Right lobe of liver (tissue), 6 donors: ENCODE results near the gene USP6NL. TPM values are rescaled to one million over a fixed set of nuclear protein-coding genes. Genes with fewer than 3 reads are reported as not detected.
"Not testable (repeated sequence)": the region's sequence is repeated elsewhere in the genome, so short reads cannot be mapped to it uniquely, and the experiment has no call there.

Experiments
- ATAC-seq, 4 donors: fragments of 200-7000 bp; cut with Tn5 transposase; one replicate each; pipeline ENCODE4 v1.9.1; 2020; ENCODE audit warnings: mild to moderate bottlenecking in 4 of 4, moderate library complexity in 4 of 4
- DNase-seq, 3 donors: peaks; one replicate each; pipeline ENCODE4 v3.0.0-alpha.2; 2020
- H3K27ac ChIP-seq, 3 donors: fragments of 200-600 bp; one replicate each; pipeline ENCODE4 v1.8.0; 2022
- H3K27me3 ChIP-seq, 2 donors: fragments of 200-600 bp; one replicate each; pipeline ENCODE4 v1.8.0; 2022
- H3K36me3 ChIP-seq, 4 donors: fragments of 200-600 bp; sonication (generic) in 1 of 4; one replicate each; pipeline versions ENCODE4 v1.5.1 to v1.8.0; 2017 to 2022; ENCODE audit warnings: control low read depth in 1 of 4
- H3K4me1 ChIP-seq, 4 donors: fragments of 200-600 bp; sonication (generic) in 1 of 4; one replicate each; pipeline versions ENCODE4 v1.5.1 to v1.8.0; 2017 to 2022; ENCODE audit warnings: control low read depth in 1 of 4
- H3K4me3 ChIP-seq, 3 donors: fragments of 200-600 bp; one replicate each; pipeline ENCODE4 v1.8.0; 2022
- H3K9me3 ChIP-seq, 4 donors: fragments of 200-600 bp; sonication (generic) in 1 of 4; one replicate each; pipeline versions ENCODE4 v1.5.1 to v1.8.0; 2017 to 2022; ENCODE audit warnings: control low read depth in 1 of 4
- CTCF ChIP-seq, 4 donors: fragments of 200-600 bp in 3 of 4; fragments of 450-650 bp in 1 of 4; IDR thresholded peaks; one replicate each; pipeline versions ENCODE4 v1.5.1 to v1.8.0; 2016 to 2022; ENCODE audit warnings: antibody characterized with exemption in 4 of 4, mild to moderate bottlenecking in 2 of 4
- POLR2A ChIP-seq: fragments of 450-650 bp; IDR thresholded peaks from one replicate; pipeline ENCODE4 v1.6.1; 2017; ENCODE audit warnings: antibody characterized with exemption, mild to moderate bottlenecking
- WGBS: methylation state at CpG from one replicate; pipeline ENCODE4 v1.1.6; 2018; ENCODE audit warnings: low coverage, low lambda C conversion rate; ENCODE audit not compliant: insufficient coverage; ENCODE audit errors: missing lambda C conversion rate; 5-methylcytosine and 5-hydroxymethylcytosine counted together
- intact Hi-C, 2 donors: fragments of 100-400 bp; cut with DNase I; formaldehyde crosslinking; loops; one replicate each; pipeline versions ENCODE4 v1.11.2 to v1.14.1; 2022
- total RNA-seq, 6 experiments: library from RNA; depleted of rRNA in 2 of 6; stranded (reverse); fragments of >200 nt in 2 of 6; fragmentation: NEBNext Ultra II Directional in 3 of 6; extraction: Animal tissue kit (Norgen Biotek cat#: 25700) in 3 of 6; gene quantifications; one replicate each; pipeline versions ENCODE4 v1.1.0 to v1.2.4, GENCODE V29; 2016 to 2023
- donor health status: DM: no; HTN: yes; CAD: no.
- donor health status: DM: no; HTN: no; CAD: no.
- donor health status: DM: no; HTN: no; CAD: no.
- donor health status: DM: no; HTN: yes; CAD: no.
- donor health status: DM: no; HTN: yes; CAD: no.

USP6NL gene
- total RNA-seq, 6 experiments from 2014 or later = 8.4 to 15.3 (median 11.5) TPM

DNA sequence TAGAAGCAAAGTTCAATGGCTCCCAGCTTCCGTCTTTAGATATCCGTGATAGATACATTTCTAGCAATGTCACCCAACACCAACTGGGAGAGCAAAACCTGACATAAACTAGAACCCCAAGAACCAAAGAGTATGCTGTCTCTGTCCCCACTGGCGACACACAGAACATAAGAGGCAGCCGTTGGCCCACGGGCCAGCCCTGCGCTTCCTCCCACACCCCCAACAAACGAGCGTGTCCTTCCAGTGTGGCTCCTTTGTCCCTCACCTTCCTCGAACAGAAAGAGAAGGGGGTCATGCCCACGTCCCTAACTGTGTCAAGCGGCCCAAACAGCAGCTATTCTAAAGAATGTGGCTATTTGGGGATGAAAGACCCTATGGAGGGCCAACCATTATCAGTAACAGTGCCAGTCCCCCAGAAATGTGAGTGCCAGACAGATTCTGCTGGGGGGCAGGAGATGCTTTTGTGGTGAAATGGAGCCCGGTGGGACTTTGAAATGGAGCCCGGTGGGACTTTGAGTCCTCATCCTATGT is 171.9 kb downstream of the USP6NL start:
- DNase-seq (peak in 1 of 3 donors; percentile 13), ATAC-seq (no peak)
- 59% methylated on average over 6 of the region's 13 CpGs for WGBS
- Histone ChIP-seq H3K27me3 (no peaks in the 10 kb centered on the region), H3K36me3 (no peaks in the 10 kb centered on the region), H3K27ac (no peak overlapping the region), H3K9me3 (no peaks in the 10 kb centered on the region), H3K4me3 (no peak overlapping the region), H3K4me1 (no peaks in the 10 kb centered on the region)
- TF ChIP-seq CTCF (IDR thresholded peaks at IDR 0.05) (no peak), POLR2A (no peak)
- intact Hi-C loops = no loop called here

DNA sequence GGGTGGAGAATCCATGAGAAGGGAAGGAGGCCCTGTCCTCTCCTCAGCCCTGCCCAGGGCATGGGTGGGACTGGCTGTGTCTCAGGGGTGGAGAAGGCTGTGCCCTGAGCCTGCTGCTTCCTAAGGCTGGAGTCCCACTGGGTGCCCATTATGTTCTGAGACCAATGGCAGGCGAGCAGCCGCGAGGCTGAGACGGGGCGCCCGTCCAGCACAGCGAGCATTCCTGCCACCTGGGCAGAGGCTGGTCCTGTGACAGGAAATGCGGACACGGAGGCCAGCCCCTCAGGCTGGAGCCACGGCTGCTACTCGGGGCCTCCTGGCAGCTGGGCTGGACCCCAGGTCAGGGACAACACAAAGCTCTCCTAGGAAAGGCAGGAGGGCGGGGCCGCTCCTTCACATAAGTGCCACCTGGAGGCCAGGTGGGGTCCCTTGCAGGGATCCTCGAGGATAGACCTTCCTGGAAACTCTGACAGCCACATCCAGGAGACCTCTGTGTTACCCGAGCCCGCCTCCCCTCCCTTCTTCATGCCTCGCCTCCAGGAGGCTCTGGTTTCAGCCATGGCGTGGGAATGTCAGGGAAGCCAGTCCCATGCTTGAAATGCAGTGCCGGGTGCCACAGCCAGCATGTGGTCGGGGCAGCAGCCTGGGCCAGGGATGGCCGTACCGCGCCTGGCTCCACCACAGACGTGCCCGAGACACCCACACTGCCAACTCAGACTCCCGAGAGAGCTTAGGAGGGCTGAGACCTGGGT is 173.9 kb downstream of the USP6NL start:
- ATAC-seq = peak in 1 of 4 donors; percentile 18
- no peaks in the 10 kb centered on the region for H3K9me3 ChIP-seq
- no peak overlapping the region for H3K27ac ChIP-seq
- H3K4me1 ChIP-seq = no peaks in the 10 kb centered on the region
- no peaks in the 10 kb centered on the region for H3K36me3 ChIP-seq
- TF ChIP-seq POLR2A (no peak), CTCF (IDR thresholded peaks at IDR 0.05) (no peak)
- intact Hi-C loops = no loop called here
- peak in 1 of 3 donors; percentile 32 for DNase-seq
- H3K4me3 ChIP-seq = no peak overlapping the region
- 87% methylated on average over 3 of the region's 26 CpGs for WGBS
- H3K27me3 ChIP-seq = no peaks in the 10 kb centered on the region

DNA sequence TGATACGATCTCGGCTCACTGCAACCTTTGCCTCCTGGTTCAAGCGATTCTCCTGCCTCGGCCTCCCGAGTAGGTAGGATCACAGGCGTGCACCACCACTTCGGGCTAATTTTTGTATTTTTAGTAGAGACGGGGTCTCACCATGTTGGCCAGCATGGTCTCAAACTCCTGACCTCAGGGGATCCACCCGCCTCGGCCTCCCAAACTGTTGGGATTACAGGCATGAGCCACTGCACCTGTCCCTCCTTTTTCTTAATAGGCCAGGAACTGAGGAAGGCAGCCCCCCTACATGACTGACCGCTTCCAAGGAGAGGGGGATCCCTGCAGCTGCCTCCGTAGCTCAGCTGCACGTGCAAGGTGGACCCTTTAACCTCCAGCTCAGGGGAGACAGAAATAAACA is 175.0 kb downstream of the USP6NL start:
- 69% methylated on average over 6 of the region's 13 CpGs for WGBS
- intact Hi-C loops, H3K27me3 ChIP-seq, H3K27ac ChIP-seq, H3K4me3 ChIP-seq, H3K36me3 ChIP-seq, H3K9me3 ChIP-seq, H3K4me1 ChIP-seq, ATAC-seq, DNase-seq: not testable (repeated sequence)

GRCh38 chr10:11435581-11435981 is 175.9 kb downstream of the USP6NL start:
- TF ChIP-seq CTCF (IDR thresholded peaks at IDR 0.05) (no peak), POLR2A (no peak)
- Histone ChIP-seq H3K27ac (no peak overlapping the region), H3K4me3 (no peak overlapping the region), H3K4me1 (no peaks in the 10 kb centered on the region), H3K36me3 (no peaks in the 10 kb centered on the region), H3K9me3 (no peaks in the 10 kb centered on the region), H3K27me3 (no peaks in the 10 kb centered on the region)
- 100% methylated on average over 2 of the region's 9 CpGs for WGBS
- intact Hi-C loops = no loop called here
- DNase-seq = peak in 1 of 3 donors; percentile 17
- no peak for ATAC-seq

DNA sequence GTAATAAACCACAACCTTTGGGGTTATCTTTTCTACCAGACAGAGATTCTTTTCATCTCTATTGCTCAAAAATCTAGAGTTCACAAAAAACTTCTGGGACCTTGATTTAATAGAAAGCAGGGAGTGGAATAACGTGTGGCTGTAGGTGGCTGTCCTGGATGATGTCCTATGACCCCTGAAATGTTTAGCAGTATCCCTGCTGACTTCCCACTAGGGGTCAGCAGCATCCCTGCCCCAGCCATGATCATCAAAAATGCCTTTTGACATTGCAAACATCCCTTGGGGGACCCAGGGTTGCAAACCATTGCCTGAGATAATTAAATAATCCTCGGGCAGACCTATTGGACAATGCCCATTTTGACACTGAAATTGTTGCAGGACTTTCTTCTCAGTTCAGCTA is 177.1 kb downstream of the USP6NL start:
- peak; percentile 42 to 65 (median 52) for ATAC-seq
- Histone ChIP-seq H3K36me3 (no peaks in the 10 kb centered on the region), H3K9me3 (no peaks in the 10 kb centered on the region), H3K27me3 (no peaks in the 10 kb centered on the region), H3K4me1 (no peaks in the 10 kb centered on the region), H3K4me3 (no peak overlapping the region), H3K27ac (no peak overlapping the region)
- WGBS = 25% methylated on average over 2 of the region's 2 CpGs
- intact Hi-C loops = no loop called here
- DNase-seq = peak in 1 of 3 donors; percentile 26
- TF ChIP-seq POLR2A (no peak), CTCF (IDR thresholded peaks at IDR 0.05) (peak in 3 of 4 donors; percentile 31 to 41 (median 36))
